Right renal cortex interstitium (tissue), 3 donors: ENCODE results near the gene TRPM3. TPM values are rescaled to one million over a fixed set of nuclear protein-coding genes. Genes with fewer than 3 reads are reported as not detected.
"Not testable (repeated sequence)": the region's sequence is repeated elsewhere in the genome, so short reads cannot be mapped to it uniquely, and the experiment has no call there.

Experiments
- DNase-seq, 3 donors: peaks; one replicate each; pipeline ENCODE4 v3.0.0-alpha.2; 2013; ENCODE audit warnings: low read depth in 3 of 3, low spot score in 2 of 3
- polyA plus RNA-seq, 3 donors: library from polyadenylated mRNA; unstranded; fragments of 120-200 nt; gene quantifications; one replicate each; pipeline ENCODE4 v1.2.1, GENCODE V29; 2013; ENCODE audit not compliant: insufficient read length in 3 of 3

The TRPM3 gene
- polyA plus RNA-seq, 3 donors = 13.0 to 16.3 (median 15.9) TPM

DNA sequence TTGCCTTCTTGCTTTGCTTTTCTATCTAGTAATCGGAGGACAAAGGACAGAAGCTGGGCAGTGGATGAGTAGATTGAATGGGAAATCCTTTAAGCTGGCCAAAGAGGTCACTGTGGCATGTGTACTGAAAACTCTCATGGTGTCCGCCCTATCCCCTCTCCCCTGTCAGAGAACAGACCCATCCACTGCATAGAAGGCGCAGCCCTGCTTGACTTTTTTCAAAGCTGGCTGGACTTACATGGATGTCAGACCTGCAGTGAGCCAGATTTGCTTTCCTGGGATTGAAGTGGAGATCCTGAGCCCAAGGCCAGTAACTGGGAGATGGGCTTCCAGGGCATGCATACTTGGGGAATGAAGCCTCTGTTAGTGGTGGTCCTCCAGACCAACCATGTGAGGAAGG lies 329.5 kb downstream of the TRPM3 start:
- DNase-seq = no peak

DNA sequence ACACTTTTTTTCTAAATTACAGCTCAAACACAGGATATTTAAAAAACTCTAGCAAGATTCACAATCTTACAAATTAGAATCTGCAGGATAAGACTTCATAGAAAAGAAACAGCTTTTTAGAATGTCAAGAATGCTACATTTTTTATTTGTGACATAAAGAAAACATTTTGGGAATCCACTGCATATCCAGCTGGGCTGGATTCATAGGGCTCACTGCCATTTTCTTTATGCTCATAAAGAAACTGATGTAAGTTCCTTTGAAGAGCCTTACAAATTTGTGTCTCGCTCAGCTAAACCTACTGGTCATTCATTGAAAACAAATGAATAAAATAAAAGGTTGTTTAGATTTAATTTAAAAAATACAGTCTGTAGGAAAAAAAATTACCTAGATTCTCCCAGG lies 332.3 kb downstream of the TRPM3 start:
- no peak for DNase-seq

DNA sequence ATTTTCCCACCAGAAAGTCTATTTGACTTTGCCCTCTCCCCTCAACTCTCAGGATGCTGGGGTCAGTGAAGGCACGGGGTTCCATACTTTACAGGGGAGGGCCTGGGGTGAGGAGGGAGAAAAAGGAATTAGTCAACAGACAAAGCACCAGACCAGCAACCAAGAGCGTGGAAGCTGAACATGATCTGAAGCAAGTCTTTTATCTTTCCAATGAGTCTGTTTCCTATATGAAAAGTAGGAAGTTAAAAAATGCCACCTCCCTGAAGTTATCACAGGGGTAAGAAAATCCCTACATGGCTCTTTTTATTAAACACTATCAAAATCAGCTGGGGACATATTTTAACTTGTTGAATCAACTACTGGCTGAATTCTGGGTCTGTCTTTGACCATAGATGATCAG lies 337.0 kb downstream of the TRPM3 start:
- DNase-seq = no peak

DNA sequence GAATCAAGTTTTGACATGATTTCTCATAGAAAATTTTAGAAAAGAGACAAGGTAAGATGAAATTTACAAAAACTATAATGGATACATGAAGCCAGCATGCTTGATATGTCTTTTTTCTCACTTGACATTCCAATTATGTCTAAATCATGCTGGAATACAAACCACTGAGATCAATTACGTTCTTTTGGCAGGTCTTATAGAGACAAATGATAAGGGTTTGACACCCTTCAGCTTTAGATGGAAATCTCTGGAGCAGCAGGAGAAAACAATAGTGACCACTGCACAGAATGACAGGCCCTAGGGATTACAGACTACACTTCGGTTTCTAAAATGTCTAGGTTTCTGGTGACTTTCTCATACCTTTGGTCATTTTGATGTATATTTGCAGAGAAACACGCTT lies 342.9 kb downstream of the TRPM3 start:
- no peak for DNase-seq

DNA sequence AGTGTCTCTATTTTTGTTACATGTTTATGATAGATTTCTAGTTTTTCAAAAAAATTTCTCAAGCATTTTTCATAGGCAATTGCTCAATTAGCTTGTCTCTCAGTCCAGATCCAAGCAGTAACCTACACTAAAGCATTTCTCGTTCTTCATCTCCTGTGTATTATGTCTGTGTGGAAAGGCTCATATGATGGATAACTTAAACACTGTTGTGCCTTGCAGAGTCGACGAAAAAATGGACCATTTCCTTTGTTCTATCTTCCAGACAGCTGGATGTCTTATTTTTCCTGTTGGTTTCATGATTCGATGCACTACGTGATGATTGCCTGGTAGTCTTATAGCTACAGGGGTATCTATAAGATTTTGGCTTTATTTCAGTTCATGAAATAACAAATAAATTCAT lies 347.8 kb downstream of the TRPM3 start:
- DNase-seq = no peak

DNA sequence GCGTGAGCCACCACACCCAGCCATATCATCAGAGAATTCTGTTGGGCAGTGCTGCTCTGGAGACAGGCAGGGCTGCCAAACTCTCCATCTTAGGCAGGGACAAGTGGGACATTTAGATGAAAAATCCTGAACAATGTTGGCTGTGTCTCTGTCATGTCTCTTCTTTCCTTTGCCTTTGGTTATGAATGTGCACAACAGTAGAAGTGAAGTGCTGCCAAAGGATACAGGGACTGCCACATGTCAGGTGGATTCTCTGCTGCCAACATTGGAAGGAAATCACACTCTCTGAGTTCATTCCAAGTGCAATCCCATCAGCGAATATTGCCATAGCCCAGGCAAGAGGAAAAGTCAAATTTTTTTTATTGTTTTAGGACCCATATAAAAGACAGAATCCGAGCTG lies 348.8 kb downstream of the TRPM3 start:
- DNase-seq = no peak

DNA sequence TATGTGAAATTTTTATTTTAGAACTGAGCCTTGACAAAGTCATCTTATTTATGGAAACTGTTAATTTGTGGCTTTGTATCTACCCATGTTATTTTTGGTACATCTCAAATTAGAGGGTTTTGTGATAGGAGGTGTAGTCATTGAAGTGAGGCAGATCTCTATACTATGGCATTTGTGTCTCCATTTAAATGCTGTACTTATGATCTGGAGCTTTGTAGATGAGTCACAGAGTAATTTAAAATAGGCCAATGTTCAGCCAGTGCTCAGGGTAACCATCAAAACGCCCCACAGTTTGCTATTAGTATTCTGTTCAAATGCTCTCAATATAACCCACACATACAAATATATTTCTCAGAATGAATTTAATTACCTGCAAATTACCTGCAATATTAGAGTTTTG lies 355.5 kb downstream of the TRPM3 start:
- DNase-seq = no peak

DNA sequence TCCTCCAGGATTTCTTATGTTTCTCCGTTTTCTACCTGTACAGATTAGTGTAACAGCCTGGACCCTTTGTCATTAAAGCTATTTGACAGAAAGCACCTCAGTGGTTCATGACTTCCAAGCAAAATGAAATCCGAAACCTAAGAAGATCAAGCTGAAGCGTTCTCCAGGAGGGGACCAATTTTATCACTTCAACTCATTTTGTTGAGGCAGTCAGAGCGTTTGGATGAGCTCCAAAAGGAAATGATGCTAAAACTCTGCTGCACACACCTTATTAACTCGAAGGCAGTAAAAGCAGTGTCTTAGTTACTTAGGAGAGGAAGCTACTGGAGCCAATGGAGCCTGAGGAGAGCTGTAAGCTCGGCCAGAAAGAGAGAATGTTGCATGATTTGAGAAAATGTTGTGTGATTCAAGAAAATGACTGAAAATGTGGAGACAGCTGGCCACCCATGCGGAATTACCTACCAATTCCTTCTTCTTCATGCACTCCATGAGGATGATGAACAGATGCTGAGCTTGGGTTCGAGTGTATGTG lies 360.2 kb downstream of the TRPM3 start:
- DNase-seq = no peak

DNA sequence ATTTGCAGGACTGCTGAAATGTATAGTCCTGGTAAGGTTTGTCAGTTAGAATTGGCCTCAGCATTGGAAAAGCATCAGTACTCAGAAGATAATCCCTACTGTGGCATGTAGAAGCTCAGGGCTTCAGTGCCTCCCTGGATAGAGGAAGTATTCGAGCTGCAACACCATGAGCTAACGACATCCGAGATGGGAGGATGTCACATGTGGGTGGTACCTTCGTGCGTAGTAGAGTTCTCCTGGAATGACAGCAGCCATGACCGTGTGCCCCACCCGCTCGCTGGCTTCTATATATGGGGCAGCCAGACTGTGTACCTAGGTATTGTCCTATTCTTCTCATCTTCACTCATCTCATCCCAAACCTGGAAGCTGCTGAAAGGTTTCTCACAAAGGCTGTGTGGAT lies 361.2 kb downstream of the TRPM3 start:
- no peak for DNase-seq

DNA sequence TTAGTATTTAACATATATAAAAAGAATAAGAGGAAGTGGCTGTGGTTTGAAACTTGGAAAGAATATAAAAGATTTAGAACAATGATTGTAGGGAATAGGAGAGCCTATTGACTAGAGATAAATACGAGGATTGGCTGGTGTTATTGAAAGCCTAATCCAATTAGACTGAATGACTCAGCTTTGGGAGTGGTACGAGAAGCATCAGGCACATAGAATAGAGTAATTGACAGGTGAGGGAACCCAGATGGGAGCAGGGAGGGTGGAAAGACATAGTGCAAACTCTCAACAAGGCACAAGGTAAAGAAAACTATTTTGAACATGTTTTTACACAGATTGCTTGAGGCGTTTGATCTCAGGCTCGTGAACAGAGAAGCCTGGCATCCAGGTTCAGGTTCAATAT lies 368.1 kb downstream of the TRPM3 start:
- DNase-seq = no peak

DNA sequence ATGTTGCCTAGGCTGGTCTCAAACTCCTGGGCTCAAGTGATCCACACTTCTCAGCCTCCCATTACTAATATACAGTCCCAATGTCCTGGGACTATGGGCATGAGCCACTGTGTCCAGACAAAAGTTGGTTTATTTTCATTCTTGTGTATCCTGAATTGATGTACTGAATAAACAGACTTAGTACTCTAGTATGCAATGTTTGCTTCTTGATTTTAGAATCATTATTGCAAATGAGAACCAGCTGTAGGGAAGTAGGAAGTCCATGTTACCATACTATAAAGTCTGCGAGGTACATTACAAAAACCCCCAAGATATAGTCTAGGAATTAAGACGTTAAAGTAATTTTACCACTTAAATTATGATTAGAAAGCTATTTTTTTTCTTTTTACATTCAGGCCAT lies 372.4 kb downstream of the TRPM3 start:
- no peak for DNase-seq

DNA sequence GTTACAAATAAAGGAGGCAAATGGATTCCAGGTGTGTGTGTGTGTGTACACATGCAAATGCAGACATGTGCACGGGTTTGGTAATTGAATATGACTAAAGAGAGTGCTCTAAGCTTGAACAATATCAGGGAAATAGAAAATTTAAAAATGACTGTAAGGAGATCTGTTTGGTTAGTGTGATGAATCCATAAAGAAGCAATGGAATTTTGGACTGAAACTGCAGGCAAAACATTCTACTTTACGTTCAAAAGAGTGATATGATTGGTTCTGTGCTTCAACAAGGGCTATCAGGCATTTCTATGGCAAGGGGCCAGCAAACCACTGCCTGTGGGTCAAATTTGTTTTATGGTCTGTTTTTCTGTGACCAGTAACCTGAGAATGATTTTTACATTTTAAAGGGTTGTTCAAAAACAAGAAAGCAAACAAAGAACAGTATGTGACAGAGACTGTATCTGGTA lies 374.1 kb downstream of the TRPM3 start:
- no peak for DNase-seq

DNA sequence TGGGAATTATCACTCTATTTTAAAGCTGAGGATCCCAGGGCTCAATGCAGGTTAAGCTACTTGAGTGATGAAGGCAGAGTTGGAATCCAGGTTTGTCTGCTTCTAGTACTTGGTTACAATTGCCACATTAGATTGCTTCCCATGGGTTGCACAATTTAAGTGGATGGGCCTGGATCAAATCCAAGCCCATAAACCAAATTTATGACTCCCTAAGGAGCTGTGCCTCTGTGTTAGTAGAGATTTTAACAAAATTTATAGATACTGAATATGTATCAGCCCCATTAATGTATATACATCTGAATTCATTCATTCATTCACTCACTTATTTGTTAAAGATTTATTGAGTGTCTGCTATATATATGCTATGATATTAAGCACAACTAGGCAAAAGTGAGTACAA lies 374.7 kb downstream of the TRPM3 start:
- no peak for DNase-seq

DNA sequence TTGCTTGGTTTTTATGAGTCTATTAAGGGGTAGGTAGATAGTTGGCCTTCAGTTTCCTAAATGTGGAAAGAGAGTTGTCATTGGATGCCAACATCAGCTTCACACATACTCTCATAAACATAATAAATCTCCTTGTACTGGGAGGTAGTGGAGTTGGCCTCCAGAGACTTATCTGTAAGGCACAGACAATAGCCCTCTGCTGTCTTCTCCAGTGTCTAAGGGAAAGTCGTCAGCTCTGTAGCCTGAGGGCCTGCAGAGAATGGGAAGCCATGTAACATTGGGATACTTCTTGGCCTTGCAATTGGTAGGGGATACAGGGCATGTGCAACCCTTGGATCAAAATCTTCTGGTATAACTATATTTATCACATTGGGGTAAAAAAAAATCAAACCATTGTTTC lies 375.1 kb downstream of the TRPM3 start:
- DNase-seq = no peak

DNA sequence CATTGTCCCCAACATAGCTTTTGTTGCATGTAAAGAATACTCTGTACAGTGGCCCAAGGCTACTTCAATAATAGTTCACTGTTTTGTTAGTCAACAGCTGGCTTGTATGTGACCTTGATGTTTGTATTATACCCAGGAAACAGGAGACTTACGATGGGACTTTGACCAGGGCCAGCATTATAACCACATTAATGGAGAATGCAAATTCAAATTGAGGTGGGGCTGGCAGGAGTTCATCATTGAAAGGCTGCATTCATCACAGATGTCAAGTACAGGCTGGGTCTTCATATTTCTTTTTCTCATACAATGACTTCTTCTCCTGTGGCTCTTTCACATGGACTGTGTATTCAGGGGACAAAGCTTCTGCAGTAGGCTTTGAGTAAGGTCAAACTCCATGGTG lies 396.6 kb downstream of the TRPM3 start:
- not testable (repeated sequence) for DNase-seq

DNA sequence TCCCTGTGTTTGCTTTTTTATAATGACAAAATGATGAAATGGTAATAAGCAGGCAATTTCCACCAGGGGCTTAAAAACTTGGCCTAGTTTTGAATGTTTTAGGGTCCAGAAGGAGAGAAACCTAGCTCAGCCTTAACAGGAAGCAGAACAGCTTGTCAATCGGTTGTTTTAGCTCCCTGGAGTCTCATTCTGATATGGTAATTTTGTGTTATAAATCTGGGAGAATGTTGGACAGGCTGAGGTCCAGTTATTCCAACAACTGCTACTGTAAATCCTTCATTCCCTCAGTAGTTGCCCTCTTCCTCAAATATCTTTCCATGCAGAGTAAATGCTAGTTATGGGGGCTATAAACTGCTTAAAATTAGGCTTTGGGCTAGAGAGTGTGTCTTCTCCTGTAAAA lies 397.4 kb downstream of the TRPM3 start:
- DNase-seq = not testable (repeated sequence)

DNA sequence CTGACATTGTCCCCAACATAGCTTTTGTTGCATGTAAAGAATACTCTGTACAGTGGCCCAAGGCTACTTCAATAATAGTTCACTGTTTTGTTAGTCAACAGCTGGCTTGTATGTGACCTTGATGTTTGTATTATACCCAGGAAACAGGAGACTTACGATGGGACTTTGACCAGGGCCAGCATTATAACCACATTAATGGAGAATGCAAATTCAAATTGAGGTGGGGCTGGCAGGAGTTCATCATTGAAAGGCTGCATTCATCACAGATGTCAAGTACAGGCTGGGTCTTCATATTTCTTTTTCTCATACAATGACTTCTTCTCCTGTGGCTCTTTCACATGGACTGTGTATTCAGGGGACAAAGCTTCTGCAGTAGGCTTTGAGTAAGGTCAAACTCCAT lies 414.6 kb downstream of the TRPM3 start:
- DNase-seq = not testable (repeated sequence)

DNA sequence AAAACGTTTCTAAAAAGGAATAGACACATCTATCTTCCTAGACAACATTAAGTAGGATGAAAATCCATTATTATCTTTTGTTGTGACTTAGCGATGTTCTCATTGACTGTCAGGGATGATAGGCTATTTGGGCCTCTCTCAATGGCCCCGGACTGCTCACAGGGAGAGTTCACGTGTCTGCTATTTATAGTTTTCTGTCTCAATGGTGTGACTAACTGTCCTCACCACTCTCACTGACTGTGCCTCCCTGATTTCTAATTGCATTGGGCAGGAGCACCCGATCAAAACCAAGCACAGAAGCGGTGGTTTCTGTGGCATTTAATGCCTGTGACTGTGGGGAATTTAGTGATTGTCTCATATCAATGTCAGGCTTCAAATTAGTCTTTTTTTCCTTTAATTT lies 420.3 kb downstream of the TRPM3 start:
- DNase-seq = no peak

DNA sequence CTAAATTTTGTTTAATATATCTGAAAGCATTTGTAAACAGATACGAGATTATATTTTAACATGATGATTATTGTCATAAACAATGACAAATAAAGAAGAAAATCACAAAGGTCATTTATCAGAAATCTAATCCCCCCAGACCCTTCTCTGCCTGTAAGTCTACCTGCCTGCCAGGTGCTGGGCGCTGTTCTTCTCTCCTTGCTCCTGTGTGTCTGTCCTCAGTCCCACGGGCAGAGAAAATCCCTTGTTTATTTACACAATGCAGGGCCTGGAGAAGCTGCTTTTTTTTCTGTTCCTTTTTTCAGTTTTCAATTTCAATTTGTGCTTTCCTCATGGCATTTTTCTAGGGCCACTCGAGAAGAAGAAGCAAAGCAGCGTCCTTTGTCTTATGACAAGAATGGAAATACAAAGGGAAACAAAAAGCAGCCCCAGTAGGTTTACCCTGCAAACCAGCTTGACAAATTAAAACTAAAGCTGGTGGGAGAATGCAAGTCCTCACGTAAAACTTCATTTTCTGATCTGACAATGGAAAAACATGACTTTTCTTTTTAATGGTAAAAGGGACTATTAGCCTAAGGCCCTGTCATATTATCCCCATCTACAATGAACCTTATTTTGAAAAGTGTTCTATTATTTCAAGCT lies 424.6 kb downstream of the TRPM3 start:
- no peak for DNase-seq

DNA sequence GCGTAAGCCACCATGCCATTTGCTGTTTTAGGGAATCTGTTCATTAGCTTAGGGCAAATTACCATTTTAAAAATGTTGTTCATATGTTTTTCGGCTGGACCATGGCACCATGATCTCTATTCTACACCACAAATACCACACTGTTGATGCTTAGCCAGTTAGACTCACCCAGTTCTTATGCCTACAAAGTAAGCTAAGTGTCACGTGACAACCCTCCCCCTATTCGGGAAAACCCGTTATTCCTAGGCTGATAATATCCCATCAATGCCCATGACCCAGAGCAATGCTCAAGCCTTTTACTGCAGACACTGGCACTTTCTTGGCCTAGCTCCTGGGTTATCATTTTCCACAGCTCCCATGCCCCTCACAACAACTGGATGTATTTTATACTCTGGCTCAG lies 426.7 kb downstream of the TRPM3 start:
- DNase-seq = no peak

DNA sequence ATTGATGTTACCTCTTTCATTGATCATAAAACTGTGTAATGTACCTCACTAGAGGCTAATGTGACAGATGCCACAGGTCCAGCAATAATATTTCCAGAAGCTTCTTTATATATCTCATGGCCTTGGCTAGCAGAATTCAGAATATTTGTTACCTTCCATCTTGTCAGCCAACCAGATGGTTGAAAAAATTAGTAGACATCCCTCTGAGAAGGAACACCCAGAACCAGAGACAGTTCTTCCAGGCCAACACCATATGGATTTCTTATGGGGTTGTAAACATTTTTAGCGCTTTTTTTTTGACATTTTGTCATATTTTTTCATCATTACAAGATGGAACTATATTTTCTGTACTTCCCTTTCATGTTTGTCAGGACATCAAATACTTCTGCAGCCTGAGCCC lies 428.2 kb downstream of the TRPM3 start:
- no peak for DNase-seq

DNA sequence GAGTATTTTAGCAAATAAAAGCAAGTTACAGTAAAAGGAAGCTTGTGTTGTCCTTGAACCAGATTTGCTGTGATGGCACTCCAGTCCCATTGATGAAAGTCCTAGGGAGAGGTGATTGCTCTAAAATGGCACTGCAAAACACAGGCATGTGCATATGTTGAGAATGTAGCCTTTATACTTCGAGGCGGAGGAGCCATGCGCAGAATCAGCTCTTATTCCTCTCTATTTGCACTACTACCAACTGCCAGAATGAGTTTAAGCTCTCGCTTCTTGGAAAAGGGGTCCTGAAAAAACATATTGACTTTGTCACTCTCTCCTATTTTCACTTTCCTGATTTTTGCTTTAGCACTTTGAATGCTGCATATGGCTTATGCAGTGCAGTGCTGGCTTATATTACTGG lies 429.0 kb downstream of the TRPM3 start:
- DNase-seq = no peak

DNA sequence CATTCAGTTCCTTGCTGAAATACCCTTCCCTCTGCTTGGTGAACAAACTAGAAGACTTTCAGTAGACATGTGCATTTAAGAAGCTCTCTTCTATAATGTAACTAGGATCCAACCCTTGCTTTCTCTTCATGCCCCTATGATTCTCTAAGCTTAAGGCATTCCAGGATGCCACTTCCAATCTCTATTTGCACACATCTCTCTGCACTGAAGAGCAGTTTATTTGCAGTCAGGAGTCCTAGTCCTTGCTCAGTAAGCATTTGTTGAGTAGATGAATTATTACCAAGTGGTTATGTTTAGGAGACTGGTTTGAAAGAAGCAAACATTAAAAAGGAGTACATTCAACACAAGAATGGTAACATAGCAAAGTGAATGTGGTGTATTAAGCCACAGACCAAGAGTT lies 432.7 kb downstream of the TRPM3 start:
- no peak for DNase-seq
